ENCODE measurements around the gene TIAM2.
"Not testable (repeated sequence)": the region's sequence is repeated elsewhere in the genome, so short reads cannot be mapped to it uniquely, and the experiment has no call there.

TIAM2 gene

DNA sequence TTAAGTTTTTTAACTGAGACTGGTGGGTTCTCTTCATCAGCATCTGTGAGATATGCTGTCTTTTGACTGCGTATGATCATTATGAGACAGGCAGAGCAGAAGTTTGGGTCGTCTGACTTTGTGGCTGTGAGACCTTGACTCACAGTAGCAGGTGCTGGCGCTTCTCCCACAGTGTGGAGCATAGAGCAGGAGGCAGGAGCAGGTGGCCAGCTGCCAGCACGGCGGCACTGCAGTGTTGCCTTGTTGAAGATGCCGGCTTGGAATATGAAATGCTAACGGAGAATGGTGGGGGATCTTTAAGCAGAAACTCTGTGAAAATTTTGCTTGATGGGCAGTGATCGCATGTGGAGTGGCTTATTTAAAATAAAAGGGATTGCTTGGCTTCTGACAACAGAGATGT lies 105.0 kb downstream of the TIAM2 start:
- DNase-seq (ENCODE audit: low read depth, low spot score): no peak

DNA sequence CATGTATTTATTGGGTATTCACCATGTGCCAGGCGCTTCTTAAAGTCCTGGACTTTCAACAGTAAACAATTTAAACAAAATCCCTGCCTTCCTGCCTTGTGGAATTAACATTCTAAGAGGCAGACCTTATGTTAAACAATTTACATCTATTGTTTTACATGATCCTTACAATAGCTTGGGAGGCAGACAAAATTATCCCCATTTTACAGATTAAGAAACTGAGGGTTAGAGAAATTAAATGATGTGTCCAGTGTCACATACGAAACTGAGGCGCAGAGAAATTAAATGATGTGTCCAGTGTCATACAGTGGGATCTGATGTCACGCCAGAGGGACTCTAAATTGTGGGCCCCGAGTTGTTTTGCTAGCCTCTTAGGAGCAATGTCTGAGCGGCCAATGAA lies 105.5 kb downstream of the TIAM2 start:
- no peak for DNase-seq (ENCODE audit: low read depth, low spot score)

DNA sequence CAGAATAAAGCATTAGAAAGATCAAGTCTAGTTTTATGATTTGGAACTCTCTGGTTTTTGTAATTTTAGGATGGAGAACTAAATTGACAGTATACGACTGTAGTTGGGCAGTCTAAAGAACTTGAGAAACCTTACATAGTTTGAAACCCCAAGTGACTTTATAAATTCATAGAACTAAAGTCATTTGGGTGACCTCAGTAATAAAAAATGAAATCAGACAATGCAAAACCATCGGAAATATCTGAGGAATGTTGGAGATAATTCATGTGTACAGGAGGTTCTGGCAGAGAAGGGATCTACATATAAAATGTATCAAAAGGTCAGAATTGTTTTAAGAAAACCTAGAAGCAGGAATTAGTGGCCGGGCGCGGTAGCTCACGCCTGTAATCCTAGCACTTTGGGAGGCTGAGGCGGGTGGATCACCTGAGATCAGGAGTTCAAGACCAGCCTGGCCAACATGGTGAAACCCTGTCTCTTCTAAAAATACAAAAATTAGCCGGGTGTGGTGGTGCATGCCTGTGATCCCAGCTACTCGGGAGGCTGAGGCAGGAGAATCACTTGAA lies 108.0 kb downstream of the TIAM2 start:
- DNase-seq (ENCODE audit: low read depth, low spot score): not testable (repeated sequence)

DNA sequence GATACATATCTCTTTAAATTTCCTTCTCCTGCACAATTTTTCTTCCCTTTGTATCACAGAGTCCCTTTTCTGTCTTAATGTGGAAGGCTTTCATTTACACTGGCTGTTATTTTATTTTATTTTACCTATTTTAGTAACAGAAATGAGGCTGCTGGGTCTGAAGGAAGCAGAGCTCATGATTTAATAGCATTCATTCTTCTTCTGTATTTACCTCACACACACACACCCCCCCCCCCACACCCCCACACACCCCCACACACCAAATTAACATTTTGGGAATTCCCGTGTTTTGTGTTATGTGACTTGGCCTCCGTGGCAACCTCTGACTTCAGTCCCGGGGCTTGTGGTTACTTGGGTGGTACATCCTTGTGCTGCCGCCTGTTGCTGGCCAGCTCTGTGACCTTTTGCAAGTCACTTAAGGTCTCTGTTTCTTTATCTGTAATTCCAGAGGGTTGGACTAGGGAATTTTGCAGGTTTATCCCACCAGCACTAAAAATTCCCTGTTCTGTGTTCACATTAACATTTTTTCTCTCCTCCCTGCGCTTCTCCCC lies 108.8 kb downstream of the TIAM2 start:
- no peak for DNase-seq (ENCODE audit: low read depth, low spot score)

DNA sequence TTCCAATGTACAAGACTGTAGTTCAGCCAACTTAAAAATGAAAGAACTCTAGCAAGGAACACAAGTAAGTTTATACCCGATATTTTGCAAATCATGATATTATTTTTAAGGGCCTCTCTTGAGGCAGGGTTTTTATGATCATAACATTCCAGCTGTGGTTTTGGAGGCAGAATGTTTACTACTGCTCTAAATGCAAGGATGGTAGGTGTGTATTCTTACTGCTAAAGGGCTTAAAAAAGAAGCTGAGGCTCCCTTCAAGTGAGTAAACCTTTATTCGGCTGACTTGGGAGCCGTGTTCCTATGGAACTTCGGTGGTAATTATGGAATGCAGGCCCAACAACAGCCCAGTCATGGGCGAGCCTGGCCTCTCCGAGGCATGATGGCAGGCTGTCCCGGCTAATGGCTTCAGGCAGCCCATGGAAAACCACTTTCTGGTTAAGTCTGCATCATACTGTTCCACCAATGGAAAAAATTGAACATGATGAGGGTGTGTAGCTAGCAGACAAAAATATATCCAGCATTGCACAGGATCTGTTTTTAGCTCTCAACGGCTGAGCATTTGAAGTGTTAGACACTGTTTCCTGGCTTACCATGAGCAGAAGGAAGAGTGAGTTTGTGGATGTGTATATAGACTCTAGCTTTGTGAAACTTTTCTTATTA lies 111.5 kb downstream of the TIAM2 start:
- no peak for DNase-seq (ENCODE audit: low read depth, low spot score)

DNA sequence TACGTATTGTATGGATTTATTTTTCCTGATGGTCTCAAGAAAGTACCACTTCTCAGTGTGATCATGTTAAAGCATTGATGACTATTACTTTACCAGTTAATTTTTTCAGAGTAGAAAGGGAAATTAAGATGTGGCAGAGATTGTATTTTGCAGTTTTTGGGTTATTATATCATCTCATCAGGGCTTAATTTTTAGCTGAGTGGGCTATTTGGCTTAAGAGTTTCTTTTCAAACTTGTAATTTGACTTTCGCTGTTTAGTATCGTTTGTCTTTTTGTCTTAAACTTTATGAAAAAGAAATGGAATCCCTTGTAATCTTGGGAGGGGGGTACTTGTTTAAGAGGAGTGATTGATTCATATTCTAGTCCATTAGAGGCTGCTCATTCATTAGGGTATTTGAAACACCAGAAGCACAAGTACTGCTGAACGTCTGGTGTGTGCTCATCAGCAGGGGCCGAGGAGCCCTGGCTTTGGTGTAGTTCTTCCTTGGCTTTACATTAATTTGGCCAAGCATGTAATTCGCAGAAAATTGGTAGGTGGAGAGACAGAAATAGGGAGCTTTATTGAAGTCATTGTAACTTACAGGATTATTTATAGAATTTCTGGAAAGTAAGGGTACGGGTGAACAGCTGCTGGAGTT lies 112.4 kb downstream of the TIAM2 start:
- no peak for DNase-seq (ENCODE audit: low read depth, low spot score)

DNA sequence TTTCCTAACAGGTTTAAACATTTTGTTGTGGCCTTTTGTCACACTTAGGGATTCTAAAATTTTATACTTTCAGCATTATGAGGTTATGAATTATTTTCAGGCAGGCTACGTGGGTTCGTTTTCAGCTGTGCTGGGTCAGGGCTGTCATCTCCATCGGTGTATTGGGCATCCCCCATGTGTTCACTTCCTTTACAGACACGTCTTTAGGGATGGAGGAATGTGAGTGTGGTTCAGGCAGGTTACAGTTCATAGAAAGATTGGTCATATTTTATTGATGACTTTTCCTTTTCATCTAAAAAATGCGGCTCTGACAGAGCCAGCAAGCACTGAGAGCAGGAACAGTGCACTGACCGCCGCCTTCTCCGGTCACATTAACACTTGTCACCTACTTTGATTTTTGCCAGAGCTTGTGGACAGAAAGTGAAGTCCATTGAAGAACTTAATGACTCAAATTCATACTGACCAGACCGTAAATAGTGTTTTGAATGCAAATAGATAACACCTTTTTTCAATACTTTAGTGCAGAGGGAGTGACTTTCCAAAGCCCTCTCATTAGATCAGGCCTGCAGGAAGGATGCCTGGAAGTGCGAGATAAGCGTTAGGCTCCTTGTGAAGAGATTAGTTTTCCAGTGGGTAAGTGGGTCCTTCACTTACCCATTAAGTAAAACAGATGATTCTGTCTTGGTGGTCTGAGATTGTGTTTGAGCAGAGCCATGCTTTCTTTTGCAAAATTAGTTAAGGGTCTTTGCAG lies 113.1 kb downstream of the TIAM2 start:
- DNase-seq (ENCODE audit: low read depth, low spot score): no peak

DNA sequence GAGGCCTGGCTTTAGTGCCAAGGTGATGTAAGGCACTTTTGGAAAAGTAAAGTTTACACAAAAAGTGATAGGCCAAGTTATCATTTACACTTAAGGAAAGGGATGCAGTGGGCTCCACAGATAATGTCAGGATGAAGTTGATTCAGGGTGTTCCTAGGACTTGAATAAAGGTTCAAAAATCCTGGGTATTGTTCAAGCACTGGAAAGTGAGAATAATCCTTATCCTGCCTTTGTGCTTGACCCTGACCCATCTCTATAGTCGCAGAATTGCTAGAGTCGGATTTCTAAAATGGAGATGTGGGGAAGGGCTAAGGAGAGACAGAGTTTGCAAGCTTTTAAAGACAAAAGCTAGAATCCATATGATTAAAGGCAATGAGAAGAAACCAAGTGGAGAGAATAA lies 115.6 kb downstream of the TIAM2 start:
- DNase-seq (ENCODE audit: low read depth, low spot score): no peak

DNA sequence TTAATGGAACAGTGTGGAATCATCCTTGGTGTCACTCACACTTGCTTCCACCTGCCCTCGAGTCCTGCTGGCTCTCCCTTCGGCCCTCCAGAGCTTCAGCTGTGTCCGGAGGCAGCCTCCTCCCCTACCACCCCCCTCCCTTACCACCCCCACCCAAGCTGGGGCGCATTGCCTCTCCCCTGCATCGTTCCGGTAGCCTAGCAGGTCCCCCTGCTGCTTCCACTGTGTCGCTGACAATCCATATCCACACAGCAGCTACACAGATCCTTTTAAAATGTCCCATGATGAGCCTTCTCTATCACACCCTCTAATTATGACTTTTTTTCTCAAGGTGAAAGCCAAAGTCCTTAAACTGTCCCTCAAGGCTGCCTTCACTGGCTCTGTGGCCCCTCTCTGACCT lies 117.6 kb downstream of the TIAM2 start:
- DNase-seq (ENCODE audit: low read depth, low spot score): no peak

DNA sequence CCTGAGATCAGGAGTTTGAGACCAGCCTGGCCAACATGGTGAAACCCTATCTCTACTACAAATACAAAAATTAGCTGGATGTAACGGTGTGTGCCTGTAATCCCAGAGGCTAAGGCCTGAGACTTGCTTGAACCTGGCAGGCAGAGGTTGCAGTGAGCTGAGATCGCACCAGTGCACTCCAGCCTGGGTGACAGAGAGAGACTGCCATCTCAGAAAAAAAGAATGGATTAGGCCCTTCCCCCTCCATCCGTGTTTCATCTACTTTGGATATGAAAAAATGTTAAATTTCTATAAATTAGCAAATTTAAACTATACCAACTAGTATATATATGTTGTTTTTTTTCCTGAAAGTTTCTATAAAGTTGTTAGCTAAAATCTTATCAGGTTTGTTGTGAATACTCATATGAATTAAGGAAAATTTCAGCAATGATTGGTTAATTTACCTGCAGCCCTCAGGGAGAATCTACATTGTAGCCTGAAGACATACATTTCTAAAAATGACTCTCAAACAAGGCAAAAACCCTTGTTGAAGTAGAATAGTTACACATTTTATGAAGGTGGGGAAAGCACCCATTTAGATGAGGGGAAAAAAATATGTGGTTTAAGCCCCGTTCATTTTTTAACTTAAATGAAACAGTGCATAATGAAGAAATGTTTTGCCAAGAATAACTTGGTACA lies 120.9 kb downstream of the TIAM2 start:
- no peak for DNase-seq (ENCODE audit: low read depth, low spot score)

DNA sequence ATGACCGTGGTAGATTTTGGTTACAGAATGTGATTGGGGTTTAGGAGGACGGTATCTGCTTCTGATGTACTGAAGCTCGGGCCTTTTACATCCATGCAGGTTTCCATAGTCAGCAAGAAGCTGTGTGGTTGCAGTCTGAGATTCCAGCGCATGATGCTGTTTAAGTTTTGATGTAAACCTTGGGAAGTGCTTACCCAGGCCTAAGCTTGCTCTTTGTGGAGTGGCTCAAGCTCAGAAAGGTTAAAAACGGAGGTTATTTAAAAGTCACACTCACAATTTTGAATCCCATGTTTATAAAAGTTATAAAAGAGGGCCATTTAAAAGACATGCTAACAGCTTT lies 121.4 kb downstream of the TIAM2 start:
- DNase-seq (ENCODE audit: low read depth, low spot score): no peak

DNA sequence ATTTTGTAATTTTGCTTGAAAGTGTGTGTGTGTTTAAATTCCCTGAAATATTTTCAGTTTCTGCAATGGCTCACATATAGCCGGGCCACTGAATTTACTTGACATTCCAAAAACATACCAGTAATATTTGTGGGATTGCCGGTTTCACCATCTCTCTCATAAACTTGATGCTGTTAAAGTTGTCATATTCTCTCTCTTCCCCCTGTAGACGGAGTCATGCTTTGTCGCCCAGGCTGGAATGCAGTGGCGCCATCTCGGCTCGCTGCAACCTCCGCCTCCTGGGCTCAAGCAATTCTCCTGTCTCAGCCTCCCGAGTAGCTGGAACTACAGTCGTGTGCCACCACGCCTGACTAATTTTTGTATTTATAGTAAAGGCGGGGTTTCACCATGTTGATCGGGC lies 122.1 kb downstream of the TIAM2 start:
- DNase-seq (ENCODE audit: low read depth, low spot score): no peak

DNA sequence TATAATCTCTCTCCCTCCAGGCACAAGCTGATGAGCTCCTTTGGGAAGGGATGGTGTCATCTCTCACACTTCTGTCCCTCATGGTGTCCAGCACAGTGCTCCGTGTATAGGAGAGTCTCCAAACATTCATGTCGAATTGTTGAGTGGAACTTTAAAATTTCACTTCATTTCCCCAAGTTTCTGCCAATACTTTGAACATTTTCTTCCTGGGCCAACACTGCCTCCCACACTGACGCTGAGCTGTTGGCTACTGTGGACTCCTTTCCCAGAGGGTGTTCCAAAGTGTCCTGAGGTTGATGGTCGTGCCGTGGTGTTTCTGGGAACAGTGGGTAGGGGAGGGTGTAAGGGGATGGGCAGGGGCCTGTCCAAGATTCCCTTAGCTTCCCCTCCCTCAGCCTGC lies 122.7 kb downstream of the TIAM2 start:
- DNase-seq (ENCODE audit: low read depth, low spot score): no peak

DNA sequence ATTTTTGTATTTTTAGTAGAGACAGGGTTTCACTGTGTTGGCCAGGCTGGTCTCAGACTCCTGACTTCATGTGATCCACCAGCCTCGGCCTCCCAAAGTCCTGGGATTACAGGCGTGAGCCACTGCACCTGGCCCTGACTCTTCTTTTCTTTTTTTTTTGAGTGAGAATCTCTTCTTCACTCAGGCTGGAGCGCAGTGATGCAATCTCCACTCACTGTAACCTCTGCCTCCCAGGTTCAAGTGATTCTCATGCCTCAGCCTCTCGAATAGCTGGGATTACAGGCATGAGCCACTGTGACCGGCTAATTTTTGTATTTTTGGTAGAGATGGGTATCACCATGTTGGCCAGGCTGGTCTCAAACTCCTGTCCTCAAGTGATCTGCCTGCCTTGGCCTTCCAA lies 124.1 kb downstream of the TIAM2 start:
- not testable (repeated sequence) for DNase-seq (ENCODE audit: low read depth, low spot score)

DNA sequence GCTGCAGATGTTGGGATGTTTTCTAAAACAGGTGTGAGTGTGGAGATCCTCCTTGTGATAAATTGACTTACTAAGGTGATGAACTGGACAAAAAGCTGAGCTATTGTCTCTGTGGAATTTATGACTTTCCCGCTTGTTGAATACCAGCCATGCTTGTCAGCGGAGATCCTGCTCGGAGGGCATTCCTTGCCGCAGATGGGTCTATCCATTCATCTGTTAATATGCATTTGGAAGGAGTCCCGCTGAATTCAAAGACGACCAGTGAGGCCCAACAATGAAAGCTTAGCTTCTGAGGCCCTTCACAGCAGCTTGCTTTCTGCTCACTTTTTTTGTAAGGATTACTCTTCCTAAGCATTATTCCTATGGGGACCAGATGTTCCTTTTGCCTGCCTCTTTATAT lies 124.9 kb downstream of the TIAM2 start:
- DNase-seq (ENCODE audit: low read depth, low spot score): no peak

DNA sequence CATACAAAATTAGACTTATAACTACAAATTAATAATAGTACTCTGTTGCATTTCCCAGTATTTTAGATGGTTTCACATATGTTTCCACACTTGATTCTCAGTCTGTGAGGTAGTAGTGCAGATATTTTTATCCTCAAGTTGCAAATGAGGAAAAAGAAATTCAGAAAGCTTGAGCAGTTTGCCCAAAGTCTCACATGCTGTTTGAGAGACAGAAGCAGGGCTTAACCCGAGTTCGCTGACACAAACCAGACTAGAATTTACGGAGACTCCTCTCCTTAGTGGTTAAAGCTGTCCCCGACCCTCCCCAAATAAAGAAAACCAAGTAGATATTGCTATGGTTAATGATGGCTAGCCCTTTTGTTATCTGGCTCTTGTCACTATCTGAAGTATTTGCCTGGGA lies 126.2 kb downstream of the TIAM2 start:
- no peak for DNase-seq (ENCODE audit: low read depth, low spot score)

DNA sequence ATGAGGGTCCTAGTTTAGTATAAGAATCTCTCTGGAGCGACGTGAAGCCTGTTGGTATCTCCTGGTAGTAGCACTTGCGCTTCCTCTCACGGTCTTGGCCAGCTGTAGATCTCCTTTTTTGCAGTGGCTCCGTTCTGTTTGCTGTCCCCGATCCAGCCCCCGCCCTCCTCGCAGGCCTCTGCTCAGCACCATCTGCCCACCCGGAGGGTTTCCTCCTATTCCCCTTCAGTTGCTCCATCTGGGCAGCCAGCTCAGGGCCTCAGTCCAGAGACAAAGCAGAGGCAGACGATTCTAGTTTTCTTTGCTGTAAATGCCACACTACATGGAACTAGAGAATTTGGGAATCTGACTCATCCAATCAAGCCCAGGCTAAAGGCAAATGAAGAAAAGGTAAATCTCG lies 126.6 kb downstream of the TIAM2 start:
- no peak for DNase-seq (ENCODE audit: low read depth, low spot score)

DNA sequence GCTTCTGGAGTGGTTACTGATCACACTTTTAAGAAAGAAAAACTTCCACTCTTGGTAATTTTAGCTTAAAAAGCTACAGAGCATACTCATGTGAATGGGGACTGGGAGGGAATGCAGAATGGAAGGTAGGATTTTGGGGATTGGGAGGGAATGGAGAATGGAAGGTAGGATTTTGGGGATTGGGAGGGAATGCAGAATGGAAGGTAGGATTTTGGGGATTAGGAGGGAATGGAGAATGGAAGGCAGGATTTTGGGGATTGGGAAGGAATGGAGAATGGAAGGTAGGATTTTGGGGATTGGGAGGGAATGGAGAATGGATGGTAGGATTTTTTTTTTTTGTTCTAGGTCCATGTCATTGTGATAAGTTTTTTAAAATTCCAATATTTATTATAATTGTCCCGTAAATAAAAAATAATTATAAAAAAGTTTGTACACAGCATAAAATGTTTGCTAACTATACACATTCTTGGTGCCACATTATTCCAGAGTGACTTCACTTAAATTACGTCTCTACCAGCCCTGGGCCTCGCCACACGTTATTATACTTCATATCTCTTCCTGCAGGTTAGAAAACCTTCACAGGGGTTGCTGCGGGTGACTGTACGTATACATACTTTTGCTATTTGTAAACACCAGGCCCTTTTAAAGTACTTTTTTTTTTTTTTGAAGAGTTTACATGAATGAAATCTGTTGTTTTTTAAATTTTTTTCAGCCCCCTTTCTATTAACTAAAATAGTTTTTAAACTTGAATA lies 127.3 kb downstream of the TIAM2 start:
- no peak for DNase-seq (ENCODE audit: low read depth, low spot score)

DNA sequence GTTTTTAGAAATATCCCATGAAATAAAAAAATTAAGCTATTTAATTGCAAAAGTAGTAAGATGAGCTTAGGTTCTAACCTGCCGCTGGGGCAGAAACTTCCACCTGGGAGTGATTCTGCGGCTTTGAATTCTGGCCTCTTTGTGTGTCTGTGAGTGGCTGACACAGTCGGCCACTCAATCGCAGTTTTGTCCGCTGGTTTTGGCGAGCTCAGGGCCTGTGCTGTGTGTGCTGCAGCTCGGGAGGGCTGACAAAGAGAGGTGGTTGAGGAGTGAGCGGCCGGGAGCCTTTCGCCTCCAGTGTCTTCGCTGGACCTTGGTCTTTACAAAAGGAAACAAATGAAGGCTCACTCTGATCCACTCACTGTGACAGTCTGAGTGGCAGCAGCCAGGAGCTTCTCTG lies 128.4 kb downstream of the TIAM2 start:
- no peak for DNase-seq (ENCODE audit: low read depth, low spot score)

DNA sequence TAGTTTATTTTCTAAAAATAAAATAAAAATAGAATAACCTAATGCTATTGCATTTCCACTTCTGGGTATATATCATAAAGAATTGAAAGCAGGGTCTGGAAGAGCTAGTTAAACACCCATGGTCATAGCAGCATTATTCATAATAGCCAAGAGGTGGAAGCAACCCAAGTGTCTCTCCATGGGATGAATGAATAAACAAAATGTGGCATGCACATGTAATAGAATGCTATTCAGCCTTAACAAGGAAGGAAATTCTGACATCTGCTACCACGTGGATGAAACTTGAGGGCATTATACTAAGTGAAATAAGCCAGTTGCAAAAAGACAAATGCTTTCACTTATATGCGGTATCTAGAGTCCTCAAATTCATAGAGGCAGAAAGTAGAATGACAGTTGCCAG lies 130.8 kb downstream of the TIAM2 start:
- DNase-seq (ENCODE audit: low read depth, low spot score): no peak

DNA sequence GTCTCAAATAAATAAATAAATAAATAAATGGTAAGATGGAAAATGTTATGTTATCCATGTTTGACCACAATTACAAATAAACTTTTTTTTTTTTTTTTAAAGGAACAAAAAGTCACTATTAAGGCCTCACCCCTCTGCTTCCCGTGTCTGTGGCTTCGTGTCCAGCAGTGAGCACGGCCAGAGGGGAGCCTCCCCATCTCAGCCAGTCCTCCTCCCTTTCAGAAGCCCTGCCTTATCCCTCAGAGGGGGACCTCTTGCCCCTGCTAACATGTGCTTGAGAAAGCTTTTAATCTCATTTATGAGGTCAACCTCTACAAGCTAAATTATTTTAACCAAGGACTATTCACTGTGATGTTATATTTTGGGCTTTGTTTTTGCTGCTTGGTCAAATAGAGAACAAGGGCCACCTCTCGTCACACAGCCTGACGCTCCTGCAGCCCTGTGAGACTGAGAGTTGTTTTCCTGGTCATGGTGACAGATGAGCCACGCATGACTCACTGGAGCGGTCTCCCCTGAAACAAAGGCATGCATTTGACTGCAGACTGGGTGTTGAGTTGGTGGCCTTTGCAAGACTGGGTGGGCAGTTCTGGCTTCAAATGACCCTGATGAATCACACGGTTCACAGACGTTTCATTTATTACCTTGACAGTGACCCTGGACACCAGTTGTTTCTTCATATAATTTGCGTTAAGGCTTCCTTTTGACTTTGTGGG lies 131.8 kb downstream of the TIAM2 start:
- no peak for DNase-seq (ENCODE audit: low read depth, low spot score)

All from smooth muscle cell of the brain vasculature (primary cell).